HepG2 (cell line): ENCODE measurements around the gene LSR. TPM values are rescaled to one million over a fixed set of nuclear protein-coding genes. Genes with fewer than 3 reads are reported as not detected.

Experiments used
- AHR ChIP-seq: IDR thresholded peaks from 2 replicates; pipeline ENCODE4 v1.6.1; 2018; ENCODE audit warnings: missing genetic modification reagents, missing compliant biosample characterization
- ASH2L ChIP-seq: fragments of 300-600, 200-600 bp; sonication (generic); IDR thresholded peaks from 2 replicates; pipeline ENCODE4 v1.7.0; 2017; ENCODE audit warnings: low read depth, mild to moderate bottlenecking, moderate library complexity, mixed read lengths, low read length; ENCODE audit not compliant: insufficient read length
- BRCA1 ChIP-seq: sonication (generic); formaldehyde crosslinking; IDR thresholded peaks from 2 replicates; pipeline ENCODE4 v1.4.0; 2020; ENCODE audit warnings: missing genetic modification reagents
- CHCHD3 ChIP-seq: sonication (generic); formaldehyde crosslinking; IDR thresholded peaks from 2 replicates; pipeline ENCODE4 v1.8.0; 2022; ENCODE audit warnings: mild to moderate bottlenecking, missing genetic modification reagents, moderate library complexity
- DNMT3B ChIP-seq: conservative IDR thresholded peaks from 2 replicates; pipeline ENCODE4 v1.6.1; 2016; ENCODE audit warnings: missing biosample characterization, control low read depth
- GABPA ChIP-seq, 2 experiments: IDR thresholded peaks; 2 replicates each; pipeline ENCODE4 v1.6.1; 2011 to 2016; ENCODE audit warnings: low read depth in 2 of 2, low read length in 1 of 2, missing biosample characterization in 1 of 2, missing genetic modification characterization in 1 of 2
- HCFC1 ChIP-seq: fragments of 150-350 bp; IDR thresholded peaks from 2 replicates; pipeline ENCODE4 v1.6.1; 2014; ENCODE audit warnings: low read depth, low read length
- IKZF1 ChIP-seq: fragments of 450-650 bp; IDR thresholded peaks from 2 replicates; pipeline ENCODE4 v1.7.1; 2016
- JARID2 ChIP-seq: sonication (generic); formaldehyde crosslinking; IDR thresholded peaks from 2 replicates; pipeline ENCODE4 v1.8.1; 2023; ENCODE audit warnings: missing genetic modification reagents, inconsistent platforms; ENCODE audit not compliant: insufficient replicate concordance
- KAT8 ChIP-seq: IDR thresholded peaks from 2 replicates; pipeline ENCODE4 v1.6.1; 2016; ENCODE audit warnings: missing genetic modification reagents, missing compliant biosample characterization
- KLF6 ChIP-seq: IDR thresholded peaks from 2 replicates; pipeline ENCODE4 v1.8.0; 2016; ENCODE audit warnings: missing biosample characterization, missing genetic modification reagents
- RBM39 ChIP-seq: fragments of 200-400 bp; formaldehyde crosslinking; IDR thresholded peaks from one replicate; pipeline ENCODE4 v1.6.1; 2018; ENCODE audit warnings: antibody characterized with exemption, mild to moderate bottlenecking, low read depth, low read length; ENCODE audit not compliant: poor library complexity, severe bottlenecking
- RCOR2 ChIP-seq: IDR thresholded peaks from 2 replicates; pipeline ENCODE4 v1.6.1; 2016; ENCODE audit warnings: missing biosample characterization, missing genetic modification reagents
- SKI ChIP-seq: fragments of 450-650 bp; IDR thresholded peaks from one replicate; pipeline ENCODE4 v1.6.1; 2018; ENCODE audit warnings: mild to moderate bottlenecking; ENCODE audit not compliant: partially characterized antibody
- SMYD3 ChIP-seq: sonication (generic); formaldehyde crosslinking; IDR thresholded peaks from 2 replicates; pipeline ENCODE4 v1.8.1; 2023; ENCODE audit warnings: mild to moderate bottlenecking, missing genetic modification reagents
- TEAD3 ChIP-seq: optimal IDR thresholded peaks from 2 replicates; pipeline ENCODE3; 2016; ENCODE audit warnings: borderline replicate concordance
- ZBTB42 ChIP-seq: sonication (generic); formaldehyde crosslinking; IDR thresholded peaks from 2 replicates; pipeline ENCODE4 v1.5.0; 2020; ENCODE audit warnings: mild to moderate bottlenecking, missing genetic modification reagents
- ZFP36L2 ChIP-seq: sonication (generic); formaldehyde crosslinking; IDR thresholded peaks from 2 replicates; pipeline ENCODE4 v1.4.0; 2020; ENCODE audit warnings: missing genetic modification reagents
- ZNF234 ChIP-seq: sonication (generic); formaldehyde crosslinking; conservative IDR thresholded peaks from 2 replicates; pipeline ENCODE4 v1.5.1; 2020; ENCODE audit warnings: mild to moderate bottlenecking, missing genetic modification reagents
- ZNF670 ChIP-seq: sonication (generic); formaldehyde crosslinking; IDR thresholded peaks from 2 replicates; pipeline ENCODE4 v1.8.0; 2022; ENCODE audit warnings: mild to moderate bottlenecking, missing genetic modification reagents, borderline replicate concordance
- ZNF891 ChIP-seq: sonication (generic); formaldehyde crosslinking; IDR thresholded peaks from 2 replicates; pipeline ENCODE4 v1.5.0; 2020; ENCODE audit warnings: mild to moderate bottlenecking, missing genetic modification reagents
- polyA plus RNA-seq, 8 experiments: library from polyadenylated mRNA; depleted of rRNA in 3 of 8; stranded (reverse) in 7 of 8; unstranded in 1 of 8; fragments of >200 nt; fragmentation: Illumina TruSeq in 4 of 8; extraction: Trizol in 4 of 8; gene quantifications; 2 replicates each; pipeline versions ENCODE4 v1.2.1 to v1.2.3, GENCODE V29; 2011 to 2016; ENCODE audit warnings: low read depth in 4 of 8, missing spikeins in 1 of 8, mixed read lengths in 1 of 8; ENCODE audit not compliant: insufficient read depth in 1 of 8
- total RNA-seq, 5 experiments: library from RNA; depleted of rRNA; stranded (reverse); fragments of >200 nt; fragmentation: Illumina TruSeq; extraction: Trizol; gene quantifications; 2 replicates each; pipeline ENCODE4 v1.2.3, GENCODE V29; 2016; ENCODE audit warnings: low read depth in 1 of 5
- TF ChIP-seq, protein P1 (sequence below), 2 experiments: fragments of 450-650 bp in 1 of 2; sonication (generic) in 1 of 2; formaldehyde crosslinking; IDR thresholded peaks; 2 replicates each; pipeline versions ENCODE4 v1.5.0 to v1.8.0; 2020 to 2022; ENCODE audit warnings: mild to moderate bottlenecking in 1 of 2, missing genetic modification reagents in 1 of 2
- TF ChIP-seq, protein P2 (sequence below): sonication (generic); formaldehyde crosslinking; conservative IDR thresholded peaks from 2 replicates; pipeline ENCODE4 v1.4.0; 2020; ENCODE audit warnings: missing genetic modification reagents
- TF ChIP-seq, protein P3 (sequence below): sonication (generic); formaldehyde crosslinking; IDR thresholded peaks from 2 replicates; pipeline ENCODE4 v1.5.0; 2020; ENCODE audit warnings: missing genetic modification reagents
- TF ChIP-seq, protein P4 (sequence below): sonication (generic); formaldehyde crosslinking; IDR thresholded peaks from 2 replicates; pipeline ENCODE4 v1.9.0; 2022; ENCODE audit warnings: low read depth, missing genetic modification reagents

The LSR gene
- total and polyA plus RNA-seq, 2 of the 13 experiments (the other 11 are each of a cell fraction or from before 2014, with no cell fraction given): 29.2 to 79.2 TPM

DNA sequence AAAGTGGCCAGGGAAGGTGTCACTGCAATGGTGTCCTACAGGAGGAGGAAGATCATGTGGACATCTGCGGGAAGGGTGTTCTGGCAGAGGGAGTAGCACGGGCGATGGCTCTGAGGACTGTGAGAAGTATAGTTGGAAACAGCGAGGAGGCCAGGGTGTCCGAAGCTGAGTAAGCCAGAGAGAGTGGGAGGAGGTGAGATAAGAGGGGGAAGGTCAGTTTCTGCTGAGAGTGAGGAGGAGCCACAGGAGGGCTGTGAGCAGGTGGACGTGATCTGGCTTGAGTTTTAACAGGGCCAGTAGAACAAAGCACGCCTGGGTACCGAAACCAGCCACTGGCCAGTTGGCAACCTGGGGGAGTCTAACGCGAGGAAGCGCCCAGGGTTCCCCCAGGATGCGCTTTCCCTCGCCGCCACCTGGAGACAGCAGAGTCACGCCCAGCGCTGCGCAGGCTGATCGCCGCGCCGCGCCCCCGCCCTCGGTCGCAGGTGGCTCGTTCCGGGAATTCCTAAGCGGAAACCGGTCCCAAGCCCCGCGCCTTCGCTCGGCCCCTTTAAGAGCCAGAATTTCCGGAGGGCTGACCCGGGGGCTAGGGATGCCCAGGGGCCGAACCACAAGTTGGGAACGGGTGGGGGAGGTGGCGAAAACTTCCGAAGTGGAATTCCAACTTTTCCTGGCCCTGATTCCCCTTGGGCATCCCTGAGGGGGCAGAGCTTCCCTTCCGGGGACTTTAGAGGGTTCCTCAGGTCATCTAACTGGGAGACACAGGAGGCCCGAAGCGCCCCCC is 1.1 kb upstream of the LSR start (continued):
- TF ChIP-seq RCOR2 (CRISPR knock-in tag) (peak; percentile 60; the same call in 1 of the 2 replicates), GABPA (IDR thresholded peaks at IDR 0.05; ENCODE audit: low read depth, low read length) (peak; percentile 52), GABPA (CRISPR knock-in tag; IDR thresholded peaks at IDR 0.05; ENCODE audit: low read depth) (peak; percentile 68), KAT8 (CRISPR knock-in tag) (no peak), DNMT3B (CRISPR knock-in tag) (0 out of 2 replicates have a peak, but pooled peaks have one; percentile 60), ZNF891 (CRISPR knock-in tag) (no peak), SMYD3 (CRISPR knock-in tag) (no peak), ASH2L (peak; percentile 70), JARID2 (peak; percentile 20), KLF6 (CRISPR knock-in tag) (peak; percentile 25; the same call in 1 of the 2 replicates), HCFC1 (no peak), ZNF670 (CRISPR knock-in tag) (no peak), BRCA1 (CRISPR knock-in tag) (0 out of 2 replicates have a peak, but pooled peaks have one; percentile 23), ZBTB42 (no peak), ZFP36L2 (no peak), TEAD3 (CRISPR knock-in tag) (peak; percentile 84), AHR (CRISPR knock-in tag) (no peak), RBM39 (peak; percentile 31), CHCHD3 (no peak), ZNF234 (CRISPR knock-in tag) (no peak), SKI (no peak), IKZF1 (no peak)
- TF ChIP-seq, protein P1, sequence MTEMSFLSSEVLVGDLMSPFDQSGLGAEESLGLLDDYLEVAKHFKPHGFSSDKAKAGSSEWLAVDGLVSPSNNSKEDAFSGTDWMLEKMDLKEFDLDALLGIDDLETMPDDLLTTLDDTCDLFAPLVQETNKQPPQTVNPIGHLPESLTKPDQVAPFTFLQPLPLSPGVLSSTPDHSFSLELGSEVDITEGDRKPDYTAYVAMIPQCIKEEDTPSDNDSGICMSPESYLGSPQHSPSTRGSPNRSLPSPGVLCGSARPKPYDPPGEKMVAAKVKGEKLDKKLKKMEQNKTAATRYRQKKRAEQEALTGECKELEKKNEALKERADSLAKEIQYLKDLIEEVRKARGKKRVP (CRISPR knock-in tag; IDR thresholded peaks at IDR 0.05): no peak
- TF ChIP-seq, protein P2, sequence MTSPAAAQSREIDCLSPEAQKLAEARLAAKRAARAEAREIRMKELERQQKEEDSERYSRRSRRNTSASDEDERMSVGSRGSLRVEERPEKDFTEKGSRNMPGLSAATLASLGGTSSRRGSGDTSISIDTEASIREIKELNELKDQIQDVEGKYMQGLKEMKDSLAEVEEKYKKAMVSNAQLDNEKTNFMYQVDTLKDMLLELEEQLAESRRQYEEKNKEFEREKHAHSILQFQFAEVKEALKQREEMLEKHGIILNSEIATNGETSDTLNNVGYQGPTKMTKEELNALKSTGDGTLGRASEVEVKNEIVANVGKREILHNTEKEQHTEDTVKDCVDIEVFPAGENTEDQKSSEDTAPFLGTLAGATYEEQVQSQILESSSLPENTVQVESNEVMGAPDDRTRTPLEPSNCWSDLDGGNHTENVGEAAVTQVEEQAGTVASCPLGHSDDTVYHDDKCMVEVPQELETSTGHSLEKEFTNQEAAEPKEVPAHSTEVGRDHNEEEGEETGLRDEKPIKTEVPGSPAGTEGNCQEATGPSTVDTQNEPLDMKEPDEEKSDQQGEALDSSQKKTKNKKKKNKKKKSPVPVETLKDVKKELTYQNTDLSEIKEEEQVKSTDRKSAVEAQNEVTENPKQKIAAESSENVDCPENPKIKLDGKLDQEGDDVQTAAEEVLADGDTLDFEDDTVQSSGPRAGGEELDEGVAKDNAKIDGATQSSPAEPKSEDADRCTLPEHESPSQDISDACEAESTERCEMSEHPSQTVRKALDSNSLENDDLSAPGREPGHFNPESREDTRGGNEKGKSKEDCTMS (CRISPR knock-in tag): no peak
- TF ChIP-seq, protein P3, sequence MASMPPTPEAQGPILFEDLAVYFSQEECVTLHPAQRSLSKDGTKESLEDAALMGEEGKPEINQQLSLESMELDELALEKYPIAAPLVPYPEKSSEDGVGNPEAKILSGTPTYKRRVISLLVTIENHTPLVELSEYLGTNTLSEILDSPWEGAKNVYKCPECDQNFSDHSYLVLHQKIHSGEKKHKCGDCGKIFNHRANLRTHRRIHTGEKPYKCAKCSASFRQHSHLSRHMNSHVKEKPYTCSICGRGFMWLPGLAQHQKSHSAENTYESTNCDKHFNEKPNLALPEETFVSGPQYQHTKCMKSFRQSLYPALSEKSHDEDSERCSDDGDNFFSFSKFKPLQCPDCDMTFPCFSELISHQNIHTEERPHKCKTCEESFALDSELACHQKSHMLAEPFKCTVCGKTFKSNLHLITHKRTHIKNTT (CRISPR knock-in tag): no peak
- TF ChIP-seq, protein P4, sequence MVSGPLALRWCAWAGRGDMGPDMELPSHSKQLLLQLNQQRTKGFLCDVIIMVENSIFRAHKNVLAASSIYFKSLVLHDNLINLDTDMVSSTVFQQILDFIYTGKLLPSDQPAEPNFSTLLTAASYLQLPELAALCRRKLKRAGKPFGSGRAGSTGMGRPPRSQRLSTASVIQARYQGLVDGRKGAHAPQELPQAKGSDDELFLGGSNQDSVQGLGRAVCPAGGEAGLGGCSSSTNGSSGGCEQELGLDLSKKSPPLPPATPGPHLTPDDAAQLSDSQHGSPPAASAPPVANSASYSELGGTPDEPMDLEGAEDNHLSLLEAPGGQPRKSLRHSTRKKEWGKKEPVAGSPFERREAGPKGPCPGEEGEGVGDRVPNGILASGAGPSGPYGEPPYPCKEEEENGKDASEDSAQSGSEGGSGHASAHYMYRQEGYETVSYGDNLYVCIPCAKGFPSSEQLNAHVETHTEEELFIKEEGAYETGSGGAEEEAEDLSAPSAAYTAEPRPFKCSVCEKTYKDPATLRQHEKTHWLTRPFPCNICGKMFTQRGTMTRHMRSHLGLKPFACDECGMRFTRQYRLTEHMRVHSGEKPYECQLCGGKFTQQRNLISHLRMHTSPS: peak; percentile 58; the same call in 1 of the 2 replicates
